Neuronal stem cell (in vitro differentiated cells): Measurements from ENCODE around the gene DOLPP1.
"Not testable (repeated sequence)": the region's sequence is repeated elsewhere in the genome, so short reads cannot be mapped to it uniquely, and the experiment has no call there.

Experiments
- DNase-seq: peaks from one replicate; pipeline ENCODE4 v3.0.0-alpha.2; 2013; ENCODE audit warnings: low spot score
- H2AFZ ChIP-seq: one replicate; pipeline ENCODE4 v1.6.1; 2013; ENCODE audit warnings: mild to moderate bottlenecking, low read length, inconsistent platforms
- H2AK5ac ChIP-seq: 2 replicates; pipeline ENCODE4 v1.6.1; 2013; ENCODE audit warnings: low read depth, mild to moderate bottlenecking, inconsistent platforms, low read length, moderate library complexity, mixed read lengths
- H2BK120ac ChIP-seq: 2 replicates; pipeline ENCODE4 v1.6.1; 2013; ENCODE audit warnings: low read depth, mild to moderate bottlenecking, inconsistent platforms, low read length, moderate library complexity, mixed read lengths
- H2BK12ac ChIP-seq: one replicate; pipeline ENCODE4 v1.6.1; 2013; ENCODE audit warnings: low read length, inconsistent platforms
- H2BK15ac ChIP-seq: 2 replicates; pipeline ENCODE4 v1.6.1; 2013; ENCODE audit warnings: mild to moderate bottlenecking, low read length, inconsistent platforms, mixed read lengths
- H2BK5ac ChIP-seq: one replicate; pipeline ENCODE4 v1.6.1; 2013; ENCODE audit warnings: inconsistent platforms, mild to moderate bottlenecking, low read length, moderate library complexity
- H3K14ac ChIP-seq: one replicate; pipeline ENCODE4 v1.6.1; 2013; ENCODE audit warnings: low read length, inconsistent platforms
- H3K18ac ChIP-seq: 2 replicates; pipeline ENCODE4 v1.6.1; 2013; ENCODE audit warnings: low read length, inconsistent platforms
- H3K23ac ChIP-seq: 2 replicates; pipeline ENCODE4 v1.6.1; 2013; ENCODE audit warnings: low read depth, mild to moderate bottlenecking, mixed read lengths, low read length, inconsistent platforms; ENCODE audit not compliant: poor library complexity
- H3K27ac ChIP-seq: replicated peaks from 3 replicates; pipeline ENCODE4 v1.5.1; 2013; ENCODE audit warnings: low read length, inconsistent platforms
- H3K27me3 ChIP-seq, 3 experiments: 2 replicates each; pipeline ENCODE4 v1.6.1; 2013; ENCODE audit warnings: low read length in 3 of 3, mild to moderate bottlenecking in 2 of 3, inconsistent platforms in 1 of 3, low read depth in 1 of 3, mixed read lengths in 1 of 3, moderate library complexity in 1 of 3; ENCODE audit not compliant: control insufficient read depth in 3 of 3, insufficient read depth in 3 of 3
- H3K36me3 ChIP-seq, 2 donors: replicated peaks in 1 of 2; 2 replicates each; pipeline ENCODE4 v1.6.1; 2013; ENCODE audit warnings: low read length in 2 of 2; ENCODE audit not compliant: control insufficient read depth in 2 of 2, insufficient read depth in 2 of 2
- H3K4ac ChIP-seq: 2 replicates; pipeline ENCODE4 v1.6.1; 2013; ENCODE audit warnings: inconsistent platforms, mild to moderate bottlenecking, low read length, moderate library complexity
- H3K4me1 ChIP-seq, 2 donors: 1 replicate in 1 of 2; 2 replicates in 1 of 2; pipeline ENCODE4 v1.6.1; 2013; ENCODE audit warnings: low read length in 2 of 2, low read depth in 1 of 2; ENCODE audit not compliant: control insufficient read depth in 2 of 2, insufficient read depth in 1 of 2
- H3K4me2 ChIP-seq: one replicate; pipeline ENCODE4 v1.6.1; 2013; ENCODE audit warnings: mild to moderate bottlenecking, low read length, inconsistent platforms; ENCODE audit not compliant: insufficient read depth, poor library complexity, severe bottlenecking
- H3K4me3 ChIP-seq, 2 donors: 2 replicates each; pipeline ENCODE4 v1.5.1; 2013; ENCODE audit warnings: low read length in 2 of 2, mild to moderate bottlenecking in 2 of 2, inconsistent platforms in 1 of 2, moderate library complexity in 1 of 2
- H3K79me1 ChIP-seq: one replicate; pipeline ENCODE4 v1.6.1; 2013; ENCODE audit warnings: low read depth, mild to moderate bottlenecking, inconsistent platforms, low read length, moderate library complexity
- H3K9ac ChIP-seq: one replicate; pipeline ENCODE4 v1.6.1; 2013; ENCODE audit warnings: mild to moderate bottlenecking, low read depth, low read length, inconsistent platforms; ENCODE audit not compliant: poor library complexity
- H3K9me3 ChIP-seq, 2 donors: replicated peaks in 1 of 2; 2 replicates each; pipeline versions ENCODE3 to v1.6.1; 2013; ENCODE audit warnings: low read length in 2 of 2, mild to moderate bottlenecking in 2 of 2, inconsistent platforms in 1 of 2, low read depth in 1 of 2, mixed read lengths in 1 of 2, moderate library complexity in 1 of 2; ENCODE audit not compliant: control insufficient read depth in 2 of 2, insufficient read depth in 1 of 2
- H4K8ac ChIP-seq: one replicate; pipeline ENCODE4 v1.6.1; 2013; ENCODE audit warnings: low read depth, mild to moderate bottlenecking, inconsistent platforms, low read length, moderate library complexity
- H4K91ac ChIP-seq: one replicate; pipeline ENCODE4 v1.6.1; 2013; ENCODE audit warnings: low read length, low read depth, mild to moderate bottlenecking, inconsistent platforms; ENCODE audit not compliant: poor library complexity
- WGBS, 2 donors: extraction: QIAGEN DNeasy Blood & Tissue Kit; methylation state at CpG; one replicate each; pipeline ENCODE4 v1.1.7; 2013; ENCODE audit warnings: missing lambda C conversion rate in 2 of 2, mixed read lengths in 1 of 2; ENCODE audit not compliant: insufficient read length in 2 of 2, insufficient replicate concordance in 1 of 2; ENCODE audit errors: extremely low coverage in 2 of 2; 5-methylcytosine and 5-hydroxymethylcytosine counted together

DOLPP1 gene

GRCh38 chr9:129122133-129122532 lies 41.2 kb downstream of the DOLPP1 start:
- Histone ChIP-seq H2BK15ac (no peak overlapping the region), H3K4me3 (no peak overlapping the region), H3K9ac (no peak overlapping the region), H3K27ac (no peak overlapping the region), H2BK5ac (no peak overlapping the region), H3K23ac (no peak overlapping the region), H3K27me3 (no peaks in the 10 kb centered on the region), H3K4me2 (peak overlapping the region; percentile 3), H3K4me1 (peaks cover 8 to 9% of the 10 kb centered on the region in 2 donors), H3K14ac (no peak overlapping the region), H2BK12ac (no peak overlapping the region), H2AFZ (no peak overlapping the region), H4K8ac (no peak overlapping the region), H2BK120ac (no peak overlapping the region), H4K91ac (no peak overlapping the region), H2AK5ac (no peak overlapping the region), H3K4ac (no peak overlapping the region), H3K36me3 (peaks cover 17 to 47% of the 10 kb centered on the region in 2 donors), H3K9me3 (no peaks in the 10 kb centered on the region), H3K79me1 (peaks cover 7% of the 10 kb centered on the region), H3K18ac (no peak overlapping the region)
- no CpG with 5 or more reads among the region's 1 CpG for WGBS, 2 donors
- DNase-seq, result no peak

- not testable (repeated sequence) for H3K27me3 ChIP-seq, H2BK120ac ChIP-seq, H2BK12ac ChIP-seq, H3K4me3 ChIP-seq, H3K14ac ChIP-seq, H2BK15ac ChIP-seq, H3K9me3 ChIP-seq, H2BK5ac ChIP-seq, H3K18ac ChIP-seq, H3K27ac ChIP-seq, DNase-seq, H3K4ac ChIP-seq, H3K79me1 ChIP-seq, H3K9ac ChIP-seq, H3K4me2 ChIP-seq, H4K8ac ChIP-seq, H2AK5ac ChIP-seq, H2AFZ ChIP-seq, H3K23ac ChIP-seq, H4K91ac ChIP-seq
- no CpG with 5 or more reads among the region's 15 CpGs for WGBS, 2 donors
- Histone ChIP-seq H3K36me3 (peaks cover 19 to 55% of the 10 kb centered on the region in 2 donors), H3K4me1 (peaks cover 16% of the 10 kb centered on the region in 2 donors)
These were observed 42.1 kb downstream of the DOLPP1 start for GRCh38 chr9:129122976-129123375.

- Histone ChIP-seq H3K27ac (no peak overlapping the region), H2BK5ac (no peak overlapping the region), H2BK15ac (no peak overlapping the region), H3K79me1 (peaks cover 7% of the 10 kb centered on the region), H2BK120ac (no peak overlapping the region), H3K4me1 (peaks cover 16% of the 10 kb centered on the region in 2 donors), H3K9ac (no peak overlapping the region), H3K4ac (no peak overlapping the region), H4K8ac (no peak overlapping the region), H3K14ac (no peak overlapping the region), H4K91ac (no peak overlapping the region), H2BK12ac (no peak overlapping the region), H3K23ac (no peak overlapping the region), H2AK5ac (no peak overlapping the region), H3K4me3 (no peak overlapping the region), H2AFZ (no peak overlapping the region), H3K9me3 (no peaks in the 10 kb centered on the region), H3K4me2 (no peak overlapping the region), H3K36me3 (peaks cover 24 to 64% of the 10 kb centered on the region in 2 donors), H3K27me3 (no peaks in the 10 kb centered on the region), H3K18ac (no peak overlapping the region)
- no CpG with 5 or more reads among the region's 3 CpGs for WGBS, 2 donors
- no peak for DNase-seq
These were observed 43.7 kb downstream of the DOLPP1 start for GRCh38 chr9:129124506-129125069.

- no peak overlapping the region for H2BK120ac ChIP-seq
- WGBS, 2 donors, result no CpG with 5 or more reads among the region's 8 CpGs
- H3K9me3 ChIP-seq, result no peaks in the 10 kb centered on the region
- no peak overlapping the region for H2BK12ac ChIP-seq
- no peaks in the 10 kb centered on the region for H3K27me3 ChIP-seq
- no peak overlapping the region for H3K4me2 ChIP-seq
- H3K4ac ChIP-seq, result no peak overlapping the region
- peaks cover 16% of the 10 kb centered on the region in 2 donors for H3K4me1 ChIP-seq
- no peak overlapping the region for H4K91ac ChIP-seq
- no peak overlapping the region for H2AFZ ChIP-seq
- no peak overlapping the region for H2BK15ac ChIP-seq
- peaks cover 4% of the 10 kb centered on the region for H3K79me1 ChIP-seq
- H2AK5ac ChIP-seq, result peak overlapping the region; percentile 36
- no peak for DNase-seq
- H3K36me3 ChIP-seq, result peaks cover 27 to 71% of the 10 kb centered on the region in 2 donors
- no peak overlapping the region for H2BK5ac ChIP-seq
- peak overlapping the region; percentile 93 for H3K27ac ChIP-seq
- H3K14ac ChIP-seq, result no peak overlapping the region
- H3K23ac ChIP-seq, result no peak overlapping the region
- no peak overlapping the region for H3K9ac ChIP-seq
- no peak overlapping the region for H3K4me3 ChIP-seq
- peak overlapping the region; percentile 42 for H3K18ac ChIP-seq
- no peak overlapping the region for H4K8ac ChIP-seq
These were observed 44.6 kb downstream of the DOLPP1 start for GRCh38 chr9:129125478-129125877.
